GM11168 (cell line): ENCODE results near the gene ZC3HAV1.
"Not testable (repeated sequence)": the region's sequence is repeated elsewhere in the genome, so short reads cannot be mapped to it uniquely, and the experiment has no call there.

Source experiments
- in situ Hi-C: fragments of 300-500 bp; cut with MboI; formaldehyde crosslinking; loops from one replicate; pipeline ENCODE4 v1.12.0; 2022; ENCODE audit warnings: low sequenced_read_pairs; ENCODE audit not compliant: unreplicated experiment

Gene ZC3HAV1

DNA sequence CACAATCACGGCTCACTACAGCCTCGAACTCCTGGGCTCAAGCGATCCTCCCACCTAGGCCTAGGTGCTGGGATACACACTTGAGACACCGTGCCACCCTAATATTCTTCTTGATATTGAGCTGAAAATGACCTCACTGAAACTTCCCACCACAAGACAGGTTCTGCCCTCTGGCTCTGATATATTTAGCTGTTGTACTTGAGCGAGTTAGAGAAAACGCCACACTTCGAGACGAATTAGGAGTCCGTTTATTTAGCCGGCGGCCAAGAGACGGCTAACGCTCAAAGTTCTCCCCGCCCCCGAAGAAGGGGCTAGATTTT lies 17.9 kb downstream of the ZC3HAV1 start:
- in situ Hi-C loops = no loop called here

DNA sequence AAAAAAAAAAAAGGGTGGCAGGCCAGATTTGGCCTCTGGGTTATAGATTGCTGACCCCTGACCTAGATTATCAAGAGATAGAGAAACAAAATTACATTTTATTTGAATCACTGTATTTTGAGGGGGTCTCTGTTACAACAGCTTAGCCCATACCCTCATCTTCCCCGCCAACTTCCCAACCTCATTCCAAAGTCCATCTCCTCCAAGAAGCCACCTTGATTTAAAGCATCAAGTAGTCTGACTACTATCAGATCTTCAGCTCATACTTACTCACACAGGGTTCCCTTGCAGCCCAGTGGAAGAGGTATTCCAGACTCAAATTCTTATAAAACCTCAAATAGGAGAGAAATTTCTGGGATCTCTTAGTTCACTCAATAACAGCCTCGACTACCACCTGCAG lies 20.4 kb downstream of the ZC3HAV1 start:
- in situ Hi-C loops = no loop called here

- in situ Hi-C loops = no loop called here
Measured at GRCh38 chr7:139088268-139088667, 21.3 kb downstream of the ZC3HAV1 start.

GRCh38 chr7:139087212-139087611 lies 22.3 kb downstream of the ZC3HAV1 start:
- in situ Hi-C loops = no loop called here

- in situ Hi-C loops = no loop called here
Measured at GRCh38 chr7:139086454-139086853, 23.1 kb downstream of the ZC3HAV1 start.

DNA sequence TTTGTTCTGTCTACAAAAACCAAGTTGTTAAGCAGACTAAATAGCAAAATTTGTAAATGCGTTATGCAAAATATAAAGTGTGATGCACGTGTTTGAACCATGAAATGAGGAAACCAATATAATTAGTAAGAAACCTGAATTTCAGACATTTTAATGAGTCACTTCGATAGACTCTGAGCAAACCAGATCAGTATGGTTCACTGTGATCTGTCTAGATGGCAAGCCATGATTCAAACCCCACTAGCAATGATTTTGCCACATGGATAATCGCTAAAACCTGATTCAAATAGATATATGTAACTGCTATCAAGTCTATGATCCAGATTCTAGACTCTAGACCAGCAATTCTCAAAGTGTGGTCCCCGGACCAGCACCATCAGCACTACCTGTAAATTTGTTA lies 24.8 kb downstream of the ZC3HAV1 start:
- in situ Hi-C loops = no loop called here

DNA sequence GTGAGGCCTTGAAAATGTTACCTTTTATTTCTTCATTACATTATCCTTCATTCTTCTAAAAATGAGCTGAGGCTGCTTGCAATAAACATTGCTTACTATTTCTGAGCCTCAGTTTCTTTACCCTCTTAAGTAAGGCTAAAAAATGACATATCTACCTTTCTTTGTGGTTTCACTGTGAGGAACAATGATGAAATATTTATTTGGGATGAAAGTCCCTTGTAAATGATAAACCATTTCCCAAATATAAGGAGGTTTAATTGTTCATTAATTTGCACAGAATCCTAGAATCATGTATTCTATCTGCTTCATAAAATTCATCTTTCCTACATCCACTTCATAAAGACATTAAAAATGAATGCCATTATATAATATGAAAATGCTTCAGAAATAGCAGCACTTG lies 27.9 kb downstream of the ZC3HAV1 start:
- in situ Hi-C loops = no loop called here

- in situ Hi-C loops = no loop called here
Measured at GRCh38 chr7:139080905-139081304, 28.6 kb downstream of the ZC3HAV1 start.

DNA sequence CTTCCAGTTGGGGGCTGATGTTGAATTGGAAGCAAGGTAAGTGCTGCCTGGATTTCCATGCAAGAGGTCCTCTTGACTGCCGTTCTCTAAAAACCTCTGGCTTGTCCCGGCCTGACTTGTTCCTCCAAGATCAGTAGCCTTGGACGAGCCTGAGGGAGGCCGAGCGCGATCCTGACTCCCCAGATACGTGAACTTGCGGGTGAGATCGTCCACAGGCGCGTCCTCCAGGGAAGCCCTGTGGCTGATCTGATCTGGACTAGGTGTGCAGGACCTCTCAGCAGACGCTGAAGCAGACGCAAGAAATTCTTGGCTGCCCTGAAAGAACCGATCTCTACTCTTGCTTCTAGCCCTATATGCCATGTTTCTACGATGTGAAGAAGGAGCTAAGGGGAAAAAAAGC lies 29.7 kb downstream of the ZC3HAV1 start:
- in situ Hi-C loops = no loop called here

DNA sequence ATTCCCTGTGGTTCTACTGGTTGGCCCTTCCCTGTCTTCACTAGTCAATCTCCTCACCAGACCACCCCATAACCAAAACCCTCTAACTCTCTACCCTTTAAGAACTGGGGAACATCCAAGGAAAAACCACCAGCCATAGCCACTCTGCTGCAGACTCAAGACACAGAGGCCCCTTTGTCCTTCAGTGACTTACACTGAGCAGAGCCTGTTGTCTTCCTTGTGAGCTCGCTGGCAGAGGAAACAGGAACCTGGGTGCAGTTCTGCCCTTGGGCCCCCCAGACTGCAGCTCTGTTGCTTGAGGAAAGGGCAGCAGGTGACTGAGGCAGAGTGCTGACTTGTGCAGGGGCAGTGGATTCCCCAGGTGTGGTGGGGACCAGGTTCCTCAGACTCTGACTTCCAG lies 30.6 kb downstream of the ZC3HAV1 start:
- in situ Hi-C loops = no loop called here

- in situ Hi-C loops = no loop called here
Measured at GRCh38 chr7:139078399-139078798, 31.1 kb downstream of the ZC3HAV1 start.

DNA sequence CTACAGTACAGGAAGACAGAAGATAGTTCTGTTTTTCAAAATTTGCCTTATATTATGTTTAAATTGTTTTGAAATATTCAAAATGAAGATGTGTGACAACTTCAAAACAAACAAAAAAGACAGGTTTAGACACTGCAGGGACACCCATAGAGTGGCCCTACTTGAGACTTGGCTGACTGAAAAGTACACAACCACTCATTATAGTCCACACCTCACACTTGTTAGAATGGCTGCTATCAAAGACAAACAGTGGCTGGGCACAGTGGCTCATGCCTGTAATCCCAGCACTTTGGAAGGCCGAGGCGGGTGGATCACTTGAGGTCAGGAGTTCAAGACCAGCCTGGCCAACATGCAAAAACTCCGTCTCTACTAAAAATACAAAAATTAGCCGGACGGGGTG lies 31.8 kb downstream of the ZC3HAV1 start:
- in situ Hi-C loops = not testable (repeated sequence)

DNA sequence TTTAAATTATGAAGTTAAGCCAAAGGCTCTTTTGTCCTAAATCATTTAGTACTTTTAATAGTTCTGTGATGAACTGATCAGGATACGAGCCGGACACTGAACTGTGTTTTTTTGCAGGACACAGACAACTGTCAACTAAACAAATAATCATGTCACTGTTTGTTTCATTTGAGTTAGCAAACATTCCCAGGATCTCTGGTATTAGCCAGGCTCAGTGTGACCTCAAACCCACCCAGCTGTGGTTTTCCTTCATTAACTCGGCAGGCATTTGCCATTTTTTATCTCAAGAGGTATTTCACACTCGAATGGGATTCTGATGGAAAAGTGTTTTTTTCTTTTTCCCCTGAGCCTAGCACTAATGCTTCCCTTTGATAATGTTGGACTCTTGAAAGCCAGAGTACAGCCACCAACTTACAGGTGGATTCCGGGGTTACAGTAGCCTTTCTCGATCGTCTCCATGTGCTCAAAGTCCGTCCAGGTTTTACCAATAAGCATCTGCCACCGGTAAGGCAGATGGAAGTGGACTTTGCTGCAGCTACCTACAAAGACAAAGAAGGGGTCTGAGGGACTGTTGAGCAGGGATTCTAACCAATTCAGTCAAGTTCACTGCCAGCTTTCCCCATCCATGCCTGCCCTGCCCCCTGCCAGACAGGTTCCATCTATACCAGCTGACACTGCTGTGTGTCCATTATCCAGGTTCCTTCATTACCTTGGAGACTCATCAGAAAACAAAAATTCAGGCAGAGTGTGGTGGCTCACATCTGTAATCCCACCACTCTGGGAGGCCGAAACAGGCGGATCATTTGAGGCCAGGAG lies 33.4 kb downstream of the ZC3HAV1 start:
- in situ Hi-C loops = no loop called here

- in situ Hi-C loops = no loop called here
Measured at GRCh38 chr7:139075031-139075652, 34.4 kb downstream of the ZC3HAV1 start.

DNA sequence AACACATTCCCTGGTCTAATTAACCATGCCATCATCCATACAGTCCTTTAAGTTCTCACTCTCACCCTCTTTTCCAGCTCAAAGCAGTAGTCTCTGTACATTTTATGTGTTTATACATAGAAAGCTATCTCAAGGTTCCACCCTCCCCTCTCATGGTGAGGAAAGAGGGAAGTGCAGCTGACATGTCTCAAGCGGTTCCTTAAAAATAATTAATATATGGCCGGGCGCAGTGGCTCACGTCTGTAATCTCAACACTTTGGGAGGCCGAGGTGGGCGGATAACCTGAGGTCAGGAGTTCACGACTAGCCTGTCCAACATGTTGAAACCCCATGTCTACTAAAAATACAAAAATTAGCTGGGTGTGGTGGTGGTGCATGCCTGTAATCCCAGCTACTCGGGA lies 36.7 kb downstream of the ZC3HAV1 start:
- in situ Hi-C loops = no loop called here

DNA sequence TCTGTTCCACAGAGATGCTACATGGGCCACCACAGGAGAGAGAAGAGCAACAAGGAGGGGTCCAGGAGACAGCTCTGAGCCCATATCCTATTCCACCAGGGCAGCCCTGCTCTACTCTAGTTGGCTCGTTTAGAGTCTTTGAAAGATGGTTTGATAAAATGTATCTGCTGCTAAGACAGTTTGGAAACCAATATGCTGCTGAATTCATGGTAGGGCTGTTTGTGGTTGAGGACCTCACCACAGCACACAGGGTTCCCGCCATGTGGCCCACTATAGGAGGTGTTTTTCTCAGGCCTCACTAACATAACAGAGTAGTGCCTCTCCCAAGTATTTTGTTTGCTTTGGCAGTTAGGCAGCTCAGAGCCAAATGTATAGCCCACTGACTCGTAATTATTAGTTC lies 37.8 kb downstream of the ZC3HAV1 start:
- in situ Hi-C loops = no loop called here

GRCh38 chr7:139068544-139069399 lies 40.7 kb downstream of the ZC3HAV1 start:
- in situ Hi-C loops = no loop called here

- in situ Hi-C loops = no loop called here
Measured at GRCh38 chr7:139066315-139066714, 43.2 kb downstream of the ZC3HAV1 start.

- in situ Hi-C loops = no loop called here
Measured at GRCh38 chr7:139065323-139065722, 44.2 kb downstream of the ZC3HAV1 start.

DNA sequence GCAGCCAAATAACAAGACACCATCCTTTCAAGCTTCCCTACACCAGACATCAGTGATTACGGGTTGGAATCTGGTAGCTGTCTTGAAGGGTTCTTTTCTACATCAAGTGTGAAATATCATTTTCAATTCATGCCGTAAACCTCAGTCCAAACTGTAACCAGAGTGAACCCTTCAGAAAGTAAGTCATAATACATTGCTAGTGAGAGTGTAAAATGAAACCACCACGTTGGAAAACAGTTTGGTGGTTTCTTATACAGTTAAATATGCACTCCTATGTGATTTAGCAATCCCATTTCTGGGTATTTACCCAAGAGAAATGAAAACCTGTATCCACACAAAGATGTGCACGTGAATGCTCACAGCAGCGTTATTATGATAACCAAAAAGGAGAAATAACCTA lies 48.1 kb downstream of the ZC3HAV1 start:
- in situ Hi-C loops = no loop called here

- in situ Hi-C loops = no loop called here
Measured at GRCh38 chr7:139060695-139061237, 48.8 kb downstream of the ZC3HAV1 start.
